CD4-positive, alpha-beta T cell (primary cell): ENCODE results near the gene NEGR1. TPM values are rescaled to one million over a fixed set of nuclear protein-coding genes. Genes with fewer than 3 reads are reported as not detected.
A peak's percentile ranks its signal among the peaks of the same experiment; 100 is the strongest.

Experiments used
- ATAC-seq: fragments of 200-7000 bp; cut with Tn5 transposase; one replicate; pipeline ENCODE4 v1.10.0; 2022; ENCODE audit warnings: mild to moderate bottlenecking; ENCODE audit not compliant: poor library complexity
- CTCF ChIA-PET: fragments of 350-600 bp; sonication (Branson Sonifier 250); formaldehyde crosslinking; loops from one replicate; lab custom pipeline; 2021; ENCODE audit warnings: antibody characterized with exemption, inconsistent platforms; lab: Charles Lee
- POLR2A ChIA-PET: fragments of 350-600 bp; sonication (Branson Sonifier 250); formaldehyde crosslinking; loops from one replicate; lab custom pipeline; 2021; ENCODE audit warnings: antibody characterized with exemption, inconsistent platforms; lab: Charles Lee
- DNase-seq, 14 experiments: peaks; one replicate each; pipeline ENCODE4 v3.0.0-alpha.2; 2013 to 2020; ENCODE audit warnings: mixed read lengths in 2 of 14
- H3K27ac ChIP-seq, 2 donors: one replicate each; pipeline versions ENCODE4 v1.5.1 to v1.7.0; 2013; ENCODE audit warnings: low read length in 2 of 2, low read depth in 1 of 2, mild to moderate bottlenecking in 1 of 2
- H3K27me3 ChIP-seq, 2 experiments: 1 replicate in 1 of 2; 2 replicates in 1 of 2; pipeline versions ENCODE4 v1.6.1 to v1.7.0; 2013; ENCODE audit warnings: low read length in 2 of 2, control low read depth in 1 of 2, mild to moderate bottlenecking in 1 of 2, moderate library complexity in 1 of 2; ENCODE audit not compliant: insufficient read depth in 2 of 2, control insufficient read depth in 1 of 2
- H3K36me3 ChIP-seq: one replicate; pipeline ENCODE4 v1.6.1; 2013; ENCODE audit warnings: low read length, control low read depth; ENCODE audit not compliant: insufficient read depth
- H3K4me1 ChIP-seq: one replicate; pipeline ENCODE4 v1.6.1; 2013; ENCODE audit warnings: low read length, control low read depth; ENCODE audit not compliant: insufficient read depth
- H3K4me3 ChIP-seq: one replicate; pipeline ENCODE4 v1.5.1; 2013; ENCODE audit warnings: mild to moderate bottlenecking, low read length, moderate library complexity
- H3K9me3 ChIP-seq, 2 experiments: 1 replicate in 1 of 2; 2 replicates in 1 of 2; pipeline versions ENCODE4 v1.6.1 to v1.7.0; 2013; ENCODE audit warnings: low read length in 2 of 2, mild to moderate bottlenecking in 2 of 2, control low read depth in 1 of 2, moderate library complexity in 1 of 2; ENCODE audit not compliant: control insufficient read depth in 1 of 2, insufficient read depth in 1 of 2
- H3K27ac Mint-ChIP-seq: one replicate; pipeline ENCODE4 v1.8.0; 2020; ENCODE audit warnings: mixed read lengths
- H3K27me3 Mint-ChIP-seq: one replicate; pipeline ENCODE4 v1.8.0; 2021; ENCODE audit warnings: mixed read lengths
- H3K36me3 Mint-ChIP-seq: one replicate; pipeline ENCODE4 v1.8.0; 2021; ENCODE audit warnings: low read depth, mixed read lengths
- H3K4me1 Mint-ChIP-seq: one replicate; pipeline ENCODE4 v1.8.0; 2021; ENCODE audit warnings: low read depth, mixed read lengths
- H3K4me3 Mint-ChIP-seq: one replicate; pipeline ENCODE4 v1.8.0; 2020; ENCODE audit warnings: mild to moderate bottlenecking, mixed read lengths
- H3K9me3 Mint-ChIP-seq: one replicate; pipeline ENCODE4 v1.8.0; 2020; ENCODE audit warnings: mixed read lengths
- intact Hi-C, 2 experiments: fragments of 100-400 bp; cut with DNase I in 1 of 2; cut with micrococcal nuclease in 1 of 2; formaldehyde crosslinking; loops; one replicate each; pipeline versions ENCODE4 v1.15.1 to v1.9.0; 2023 to 2025; cut with DNase I, micrococcal nuclease
- total RNA-seq, 174 experiments: library from RNA in 2 of 174; stranded (reverse) in 2 of 174; gene quantifications; one replicate each; pipeline ENCODE4 v1.2.3 and lab custom pipeline; 2021 to 2026
- TF ChIP-seq, protein P1 (sequence below): fragments of 200-600 bp; IDR thresholded peaks from one replicate; pipeline ENCODE4 v1.8.0; 2022; ENCODE audit warnings: antibody characterized with exemption, mild to moderate bottlenecking

Gene NEGR1
- total RNA-seq, 2 experiments from 2014 or later, result 0.03 TPM

DNA sequence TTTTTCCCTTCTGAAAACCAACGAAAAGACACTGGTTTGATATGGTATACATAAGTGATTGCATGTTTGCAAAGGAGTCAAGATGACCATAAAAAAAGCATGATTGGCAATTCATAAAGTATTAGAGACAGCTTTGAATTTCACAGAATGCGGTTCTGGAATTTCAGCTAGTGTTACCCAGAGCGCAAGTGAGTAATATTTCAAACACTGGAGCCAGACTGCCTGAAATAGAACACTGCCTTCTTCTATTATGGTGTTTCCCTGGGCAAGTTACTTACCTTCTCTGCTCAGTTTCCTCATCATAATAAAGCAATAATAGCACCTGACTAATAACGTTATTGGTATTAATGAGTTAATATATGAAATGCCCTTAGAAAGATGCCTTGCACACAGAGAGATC, 54.7 kb downstream of the NEGR1 start:
- Histone ChIP-seq H3K27ac (no peak overlapping the region), H3K4me1 (no peaks in the 10 kb centered on the region), H3K9me3 (peaks cover 0 to 3% of the 10 kb centered on the region in 2 experiments), H3K36me3 (no peaks in the 10 kb centered on the region), H3K4me3 (no peak overlapping the region), H3K27me3 (no peaks in the 10 kb centered on the region)
- TF ChIP-seq, protein P1, sequence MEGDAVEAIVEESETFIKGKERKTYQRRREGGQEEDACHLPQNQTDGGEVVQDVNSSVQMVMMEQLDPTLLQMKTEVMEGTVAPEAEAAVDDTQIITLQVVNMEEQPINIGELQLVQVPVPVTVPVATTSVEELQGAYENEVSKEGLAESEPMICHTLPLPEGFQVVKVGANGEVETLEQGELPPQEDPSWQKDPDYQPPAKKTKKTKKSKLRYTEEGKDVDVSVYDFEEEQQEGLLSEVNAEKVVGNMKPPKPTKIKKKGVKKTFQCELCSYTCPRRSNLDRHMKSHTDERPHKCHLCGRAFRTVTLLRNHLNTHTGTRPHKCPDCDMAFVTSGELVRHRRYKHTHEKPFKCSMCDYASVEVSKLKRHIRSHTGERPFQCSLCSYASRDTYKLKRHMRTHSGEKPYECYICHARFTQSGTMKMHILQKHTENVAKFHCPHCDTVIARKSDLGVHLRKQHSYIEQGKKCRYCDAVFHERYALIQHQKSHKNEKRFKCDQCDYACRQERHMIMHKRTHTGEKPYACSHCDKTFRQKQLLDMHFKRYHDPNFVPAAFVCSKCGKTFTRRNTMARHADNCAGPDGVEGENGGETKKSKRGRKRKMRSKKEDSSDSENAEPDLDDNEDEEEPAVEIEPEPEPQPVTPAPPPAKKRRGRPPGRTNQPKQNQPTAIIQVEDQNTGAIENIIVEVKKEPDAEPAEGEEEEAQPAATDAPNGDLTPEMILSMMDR, result no peak
- intact Hi-C loops, result no loop called here
- CTCF ChIA-PET, result no interaction called here
- POLR2A ChIA-PET, result no interaction called here
- Mint-ChIP-seq H3K9me3 (no peaks in the 10 kb centered on the region), H3K27me3 (no peaks in the 10 kb centered on the region), H3K4me1 (no peaks in the 10 kb centered on the region), H3K4me3 (no peak overlapping the region), H3K27ac (no peak overlapping the region), H3K36me3 (no peaks in the 10 kb centered on the region)
- ATAC-seq (no peak), DNase-seq (no peak)

DNA sequence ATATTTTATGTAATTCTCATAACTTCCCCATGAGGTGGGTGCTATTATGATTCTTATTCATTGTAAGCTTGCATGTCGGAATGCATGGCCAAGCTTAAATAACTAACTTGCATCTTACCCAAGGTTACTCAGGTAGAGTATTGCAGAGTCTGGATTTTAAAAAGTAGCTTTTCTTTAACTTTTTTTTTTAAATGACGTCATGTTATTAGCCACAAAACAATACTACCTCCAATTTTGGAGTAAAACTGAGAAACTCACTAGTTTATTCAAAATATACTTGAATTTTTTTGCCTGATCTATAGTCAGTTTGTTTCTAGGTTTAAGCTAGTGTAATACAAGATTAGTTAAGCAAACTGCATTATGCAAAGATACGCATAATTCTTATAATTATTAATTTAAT, 57.8 kb downstream of the NEGR1 start:
- no peaks in the 10 kb centered on the region for H3K27me3 ChIP-seq
- ChIA-PET CTCF (no interaction called here), POLR2A (no interaction called here)
- intact Hi-C loops, result no loop called here
- ATAC-seq (no peak), DNase-seq (no peak)
- Mint-ChIP-seq H3K27ac (no peak overlapping the region), H3K4me3 (no peak overlapping the region), H3K9me3 (no peaks in the 10 kb centered on the region), H3K4me1 (no peaks in the 10 kb centered on the region), H3K27me3 (no peaks in the 10 kb centered on the region), H3K36me3 (no peaks in the 10 kb centered on the region)
- peaks cover 0 to 5% of the 10 kb centered on the region in 2 experiments for H3K9me3 ChIP-seq
- TF ChIP-seq, protein P1, result no peak
- no peak overlapping the region for H3K27ac ChIP-seq
- H3K4me3 ChIP-seq, result no peak overlapping the region
- H3K36me3 ChIP-seq, result no peaks in the 10 kb centered on the region
- H3K4me1 ChIP-seq, result no peaks in the 10 kb centered on the region

- CTCF ChIA-PET, result no interaction called here
- Histone ChIP-seq H3K9me3 (peaks cover 0 to 5% of the 10 kb centered on the region in 2 experiments), H3K36me3 (no peaks in the 10 kb centered on the region), H3K27ac (no peak overlapping the region), H3K4me3 (no peak overlapping the region), H3K4me1 (no peaks in the 10 kb centered on the region), H3K27me3 (no peaks in the 10 kb centered on the region)
- H3K27ac Mint-ChIP-seq, result no peak overlapping the region
- H3K4me3 Mint-ChIP-seq, result no peak overlapping the region
- no peaks in the 10 kb centered on the region for H3K4me1 Mint-ChIP-seq
- intact Hi-C loops, result no loop called here
- no peaks in the 10 kb centered on the region for H3K9me3 Mint-ChIP-seq
- DNase-seq, result peak in 1 of 14 experiments; percentile 2
- POLR2A ChIA-PET, result interaction anchor here (0.6 kb wide), 1 partner anchor 217 kb away, joined by 3 read pairs; no protein-coding TSS in a partner anchor
- TF ChIP-seq, protein P1, result no peak
- no peaks in the 10 kb centered on the region for H3K27me3 Mint-ChIP-seq
- no peaks in the 10 kb centered on the region for H3K36me3 Mint-ChIP-seq
- no peak for ATAC-seq
Measured at GRCh38 chr1:72221811-72222210, 60.5 kb downstream of the NEGR1 start.
